WTC11 (cell line): ENCODE measurements around the gene NEU2. TPM values are rescaled to one million over a fixed set of nuclear protein-coding genes. Genes with fewer than 3 reads are reported as not detected.

Experiments used
- ATAC-seq: fragments of 200-7000 bp; cut with Tn5 transposase; 2 replicates; pipeline ENCODE4 v1.10.0; 2021; ENCODE audit warnings: mild to moderate bottlenecking, moderate library complexity
- CTCF ChIA-PET: fragments of 300-600 bp; sonication (Branson Sonifier 250); formaldehyde crosslinking; loops from one replicate; lab custom pipeline; 2021; ENCODE audit warnings: antibody characterized with exemption; lab: Charles Lee
- POLR2A ChIA-PET: fragments of 350-600 bp; sonication (Branson Sonifier 250); formaldehyde crosslinking; loops from one replicate; lab custom pipeline; 2021; ENCODE audit warnings: antibody characterized with exemption; lab: Charles Lee
- DNase-seq: peaks from one replicate; pipeline ENCODE4 v3.0.0; 2021; ENCODE audit warnings: low spot score
- H3K27ac Mint-ChIP-seq: 2 replicates; pipeline ENCODE4 v1.8.0; 2021; ENCODE audit warnings: mixed read lengths
- H3K27me3 Mint-ChIP-seq: 2 replicates; pipeline ENCODE4 v1.8.0; 2021; ENCODE audit warnings: low read depth, mild to moderate bottlenecking, moderate library complexity, mixed read lengths
- H3K36me3 Mint-ChIP-seq: 2 replicates; pipeline ENCODE4 v1.8.0; 2021; ENCODE audit warnings: mixed read lengths
- H3K4me1 Mint-ChIP-seq: 2 replicates; pipeline ENCODE4 v1.8.0; 2022; ENCODE audit warnings: mixed read lengths
- H3K4me3 Mint-ChIP-seq: 2 replicates; pipeline ENCODE4 v1.8.0; 2021; ENCODE audit warnings: mild to moderate bottlenecking, moderate library complexity, mixed read lengths
- H3K9me3 Mint-ChIP-seq: 2 replicates; pipeline ENCODE4 v1.8.0; 2021; ENCODE audit warnings: mixed read lengths
- AR ChIP-seq: fragments of 250-450 bp; sonication (Bioruptor Pico); IDR thresholded peaks from 2 replicates; pipeline ENCODE4 v1.9.0; 2021; ENCODE audit warnings: mild to moderate bottlenecking
- CREM ChIP-seq: sonication (generic); formaldehyde crosslinking; IDR thresholded peaks from 2 replicates; pipeline ENCODE4 v1.8.1; 2022; ENCODE audit warnings: mild to moderate bottlenecking, missing genetic modification reagents, moderate library complexity
- FOXK1 ChIP-seq: sonication (generic); formaldehyde crosslinking; IDR thresholded peaks from 2 replicates; pipeline ENCODE4 v1.8.0; 2022; ENCODE audit warnings: mild to moderate bottlenecking, moderate library complexity, missing genetic modification reagents
- FOXP4 ChIP-seq: sonication (generic); formaldehyde crosslinking; IDR thresholded peaks from 2 replicates; pipeline ENCODE4 v1.8.0; 2022; ENCODE audit warnings: mild to moderate bottlenecking, missing genetic modification reagents
- GRHL2 ChIP-seq: fragments of 250-450 bp; sonication (Bioruptor Pico); IDR thresholded peaks from 2 replicates; pipeline ENCODE4 v1.8.0; 2022; ENCODE audit warnings: mild to moderate bottlenecking, moderate library complexity; ENCODE audit not compliant: insufficient replicate concordance, severe bottlenecking
- JAZF1 ChIP-seq: fragments of 250-450 bp; sonication (Bioruptor Pico); IDR thresholded peaks from 2 replicates; pipeline ENCODE4 v1.9.0; 2021; ENCODE audit warnings: moderate library complexity, mild to moderate bottlenecking, inconsistent platforms
- KAT7 ChIP-seq: sonication (generic); formaldehyde crosslinking; IDR thresholded peaks from 2 replicates; pipeline ENCODE4 v1.8.1; 2023; ENCODE audit warnings: missing genetic modification reagents, mild to moderate bottlenecking, borderline replicate concordance
- MYBL2 ChIP-seq: sonication (generic); formaldehyde crosslinking; IDR thresholded peaks from 2 replicates; pipeline ENCODE4 v1.8.1; 2023; ENCODE audit warnings: mild to moderate bottlenecking, moderate library complexity, missing genetic modification reagents
- NFE2L1 ChIP-seq: sonication (generic); formaldehyde crosslinking; IDR thresholded peaks from 2 replicates; pipeline ENCODE4 v1.8.1; 2023; ENCODE audit warnings: missing genetic modification reagents
- NR1H2 ChIP-seq: sonication (generic); formaldehyde crosslinking; IDR thresholded peaks from 2 replicates; pipeline ENCODE4 v1.9.0; 2021; ENCODE audit warnings: mild to moderate bottlenecking, moderate library complexity, missing genetic modification reagents
- NR2C2 ChIP-seq: sonication (generic); formaldehyde crosslinking; IDR thresholded peaks from 2 replicates; pipeline ENCODE4 v1.8.0; 2022; ENCODE audit warnings: mild to moderate bottlenecking, missing genetic modification reagents
- SMAD4 ChIP-seq: sonication (generic); formaldehyde crosslinking; IDR thresholded peaks from 2 replicates; pipeline ENCODE4 v1.8.0; 2022; ENCODE audit warnings: mild to moderate bottlenecking, missing genetic modification reagents
- TCF7 ChIP-seq: sonication (generic); formaldehyde crosslinking; IDR thresholded peaks from 2 replicates; pipeline ENCODE4 v1.8.0; 2022; ENCODE audit warnings: mild to moderate bottlenecking, low read depth, missing genetic modification reagents, moderate library complexity
- TEAD1 ChIP-seq: sonication (generic); formaldehyde crosslinking; IDR thresholded peaks from 2 replicates; pipeline ENCODE4 v1.8.0; 2022; ENCODE audit warnings: mild to moderate bottlenecking, missing genetic modification reagents
- ZBTB43 ChIP-seq: sonication (generic); formaldehyde crosslinking; IDR thresholded peaks from 2 replicates; pipeline ENCODE4 v1.8.1; 2023; ENCODE audit warnings: mild to moderate bottlenecking, missing genetic modification reagents
- ZNF121 ChIP-seq: sonication (generic); formaldehyde crosslinking; IDR thresholded peaks from 2 replicates; pipeline ENCODE4 v1.8.0; 2023; ENCODE audit warnings: missing genetic modification reagents
- ZNF138 ChIP-seq: sonication (generic); formaldehyde crosslinking; conservative IDR thresholded peaks from 2 replicates; pipeline ENCODE4 v1.8.1; 2022; ENCODE audit warnings: mild to moderate bottlenecking, moderate library complexity, missing genetic modification reagents
- ZNF263 ChIP-seq: sonication (generic); formaldehyde crosslinking; IDR thresholded peaks from 2 replicates; pipeline ENCODE4 v1.8.1; 2022; ENCODE audit warnings: low read depth, mild to moderate bottlenecking, moderate library complexity, missing genetic modification reagents
- ZNF317 ChIP-seq: sonication (generic); formaldehyde crosslinking; IDR thresholded peaks from 2 replicates; pipeline ENCODE4 v1.8.1; 2023; ENCODE audit warnings: low read depth, mild to moderate bottlenecking, moderate library complexity, missing genetic modification reagents, borderline replicate concordance
- total RNA-seq: library from RNA; stranded (reverse); gene quantifications from 3 replicates; pipeline ENCODE4 v1.2.3, GENCODE V29; 2021
- TF ChIP-seq, protein P1 (sequence below): sonication (generic); formaldehyde crosslinking; IDR thresholded peaks from 2 replicates; pipeline ENCODE4 v1.8.1; 2022; ENCODE audit warnings: low read depth, missing genetic modification reagents, borderline replicate concordance
- TF ChIP-seq, protein P2 (sequence below): sonication (generic); formaldehyde crosslinking; IDR thresholded peaks from 2 replicates; pipeline ENCODE4 v1.8.1; 2022; ENCODE audit warnings: mild to moderate bottlenecking, missing genetic modification reagents, moderate library complexity, borderline replicate concordance
- TF ChIP-seq, protein P3 (sequence below): sonication (generic); formaldehyde crosslinking; IDR thresholded peaks from 2 replicates; pipeline ENCODE4 v1.8.1; 2022; ENCODE audit warnings: missing genetic modification reagents, borderline replicate concordance

The NEU2 gene
- total RNA-seq, 1 experiment from 2014 or later: not detected

GRCh38 chr2:233076749-233077148 lies 44.3 kb downstream of the NEU2 start (continued):
- no peak for TF ChIP-seq ZBTB43 (CRISPR knock-in tag)
- no peak for TF ChIP-seq MYBL2 (CRISPR knock-in tag)
- TF ChIP-seq FOXK1 (CRISPR knock-in tag): no peak
- TF ChIP-seq NR1H2 (CRISPR knock-in tag): no peak
- TF ChIP-seq CREM: no peak
- no peak for TF ChIP-seq TCF7 (CRISPR knock-in tag)
- no peak for TF ChIP-seq NR2C2
- TF ChIP-seq ZNF263 (CRISPR knock-in tag): no peak
- TF ChIP-seq ZNF317 (CRISPR knock-in tag): no peak
- TF ChIP-seq FOXP4: no peak
- TF ChIP-seq, protein P1, sequence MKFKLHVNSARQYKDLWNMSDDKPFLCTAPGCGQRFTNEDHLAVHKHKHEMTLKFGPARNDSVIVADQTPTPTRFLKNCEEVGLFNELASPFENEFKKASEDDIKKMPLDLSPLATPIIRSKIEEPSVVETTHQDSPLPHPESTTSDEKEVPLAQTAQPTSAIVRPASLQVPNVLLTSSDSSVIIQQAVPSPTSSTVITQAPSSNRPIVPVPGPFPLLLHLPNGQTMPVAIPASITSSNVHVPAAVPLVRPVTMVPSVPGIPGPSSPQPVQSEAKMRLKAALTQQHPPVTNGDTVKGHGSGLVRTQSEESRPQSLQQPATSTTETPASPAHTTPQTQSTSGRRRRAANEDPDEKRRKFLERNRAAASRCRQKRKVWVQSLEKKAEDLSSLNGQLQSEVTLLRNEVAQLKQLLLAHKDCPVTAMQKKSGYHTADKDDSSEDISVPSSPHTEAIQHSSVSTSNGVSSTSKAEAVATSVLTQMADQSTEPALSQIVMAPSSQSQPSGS: no peak
- no peak for TF ChIP-seq SMAD4 (CRISPR knock-in tag)

GRCh38 chr2:233079473-233079877 lies 47.0 kb downstream of the NEU2 start:
- ATAC-seq: no peak
- DNase-seq: no peak
- ChIA-PET POLR2A (no interaction called here), CTCF (no interaction called here)
- no peak overlapping the region for H3K4me3 Mint-ChIP-seq
- no peaks in the 10 kb centered on the region for H3K36me3 Mint-ChIP-seq
- peaks cover 10% of the 10 kb centered on the region; the same call in 1 of the 2 replicates for H3K4me1 Mint-ChIP-seq
- H3K27ac Mint-ChIP-seq: no peak overlapping the region; the same call in 1 of the 2 replicates
- H3K27me3 Mint-ChIP-seq: no peaks in the 10 kb centered on the region
- no peaks in the 10 kb centered on the region for H3K9me3 Mint-ChIP-seq
- no peak for TF ChIP-seq ZNF138 (CRISPR knock-in tag)
- TF ChIP-seq NFE2L1 (CRISPR knock-in tag): no peak
- TF ChIP-seq JAZF1 (CRISPR knock-in tag): no peak
- TF ChIP-seq AR (CRISPR knock-in tag): no peak
- no peak for TF ChIP-seq GRHL2 (CRISPR knock-in tag)
- TF ChIP-seq KAT7 (CRISPR knock-in tag): no peak
- TF ChIP-seq TEAD1 (CRISPR knock-in tag): no peak
- TF ChIP-seq, protein P2, sequence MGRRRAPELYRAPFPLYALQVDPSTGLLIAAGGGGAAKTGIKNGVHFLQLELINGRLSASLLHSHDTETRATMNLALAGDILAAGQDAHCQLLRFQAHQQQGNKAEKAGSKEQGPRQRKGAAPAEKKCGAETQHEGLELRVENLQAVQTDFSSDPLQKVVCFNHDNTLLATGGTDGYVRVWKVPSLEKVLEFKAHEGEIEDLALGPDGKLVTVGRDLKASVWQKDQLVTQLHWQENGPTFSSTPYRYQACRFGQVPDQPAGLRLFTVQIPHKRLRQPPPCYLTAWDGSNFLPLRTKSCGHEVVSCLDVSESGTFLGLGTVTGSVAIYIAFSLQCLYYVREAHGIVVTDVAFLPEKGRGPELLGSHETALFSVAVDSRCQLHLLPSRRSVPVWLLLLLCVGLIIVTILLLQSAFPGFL (CRISPR knock-in tag): no peak
- TF ChIP-seq ZNF121 (CRISPR knock-in tag): no peak
- TF ChIP-seq, protein P3, sequence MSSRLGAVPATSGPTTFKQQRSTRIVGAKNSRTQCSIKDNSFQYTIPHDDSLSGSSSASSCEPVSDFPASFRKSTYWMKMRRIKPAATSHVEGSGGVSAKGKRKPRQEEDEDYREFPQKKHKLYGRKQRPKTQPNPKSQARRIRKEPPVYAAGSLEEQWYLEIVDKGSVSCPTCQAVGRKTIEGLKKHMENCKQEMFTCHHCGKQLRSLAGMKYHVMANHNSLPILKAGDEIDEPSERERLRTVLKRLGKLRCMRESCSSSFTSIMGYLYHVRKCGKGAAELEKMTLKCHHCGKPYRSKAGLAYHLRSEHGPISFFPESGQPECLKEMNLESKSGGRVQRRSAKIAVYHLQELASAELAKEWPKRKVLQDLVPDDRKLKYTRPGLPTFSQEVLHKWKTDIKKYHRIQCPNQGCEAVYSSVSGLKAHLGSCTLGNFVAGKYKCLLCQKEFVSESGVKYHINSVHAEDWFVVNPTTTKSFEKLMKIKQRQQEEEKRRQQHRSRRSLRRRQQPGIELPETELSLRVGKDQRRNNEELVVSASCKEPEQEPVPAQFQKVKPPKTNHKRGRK (CRISPR knock-in tag): no peak
- TF ChIP-seq, protein P1: no peak
